Left ventricle myocardium inferior (tissue), 1 donor: Measurements from ENCODE around the gene PRR30. TPM values are rescaled to one million over a fixed set of nuclear protein-coding genes. Genes with fewer than 3 reads are reported as not detected.

Source experiments
- DNase-seq: peaks from one replicate; pipeline ENCODE4 v3.0.0-alpha.2; 2020
- H3K27ac ChIP-seq: fragments of 200-600 bp; replicated peaks from 2 replicates; pipeline ENCODE4 v1.8.0; 2021
- H3K27me3 ChIP-seq: fragments of 200-600 bp; 2 replicates; pipeline ENCODE4 v1.8.0; 2021; ENCODE audit warnings: low read depth
- H3K36me3 ChIP-seq: fragments of 200-600 bp; 2 replicates; pipeline ENCODE4 v1.8.0; 2021
- H3K4me1 ChIP-seq: fragments of 200-600 bp; 2 replicates; pipeline ENCODE4 v1.8.0; 2021
- H3K4me3 ChIP-seq: fragments of 200-600 bp; 2 replicates; pipeline ENCODE4 v1.8.0; 2021; ENCODE audit warnings: mild to moderate bottlenecking, moderate library complexity
- H3K9me3 ChIP-seq: fragments of 200-600 bp; replicated peaks from 2 replicates; pipeline ENCODE4 v1.8.0; 2021
- CTCF ChIP-seq: fragments of 200-600 bp; IDR thresholded peaks from 2 replicates; pipeline ENCODE4 v1.8.0; 2021; ENCODE audit warnings: antibody characterized with exemption, mild to moderate bottlenecking, borderline replicate concordance
- intact Hi-C: fragments of 100-400 bp; cut with micrococcal nuclease; formaldehyde crosslinking; loops from one replicate; pipeline ENCODE4 v1.11.0; 2022
- total RNA-seq: library from RNA; stranded (reverse); fragmentation: NEBNext Ultra II Directional; extraction: Animal tissue kit (Norgen Biotek cat#: 25700); gene quantifications from one replicate; pipeline ENCODE4 v1.2.1, GENCODE V29; 2021
- donor health status: DM: no; HTN: yes; CAD: no; lungs with severe emphysema.

The PRR30 gene
- total RNA-seq, 1 donor from 2014 or later, result not detected

- DNase-seq, result no peak
- intact Hi-C loops, result loop anchor here (10.0 kb wide), 1 partner anchor 123 kb away; no protein-coding TSS in a partner anchor
- no peak for TF ChIP-seq CTCF
- Histone ChIP-seq H3K27me3 (no peaks in the 10 kb centered on the region), H3K36me3 (no peaks in the 10 kb centered on the region), H3K4me3 (peak overlapping the region; percentile 84), H3K4me1 (peaks cover 35% of the 10 kb centered on the region), H3K9me3 (no peaks in the 10 kb centered on the region), H3K27ac (no peak overlapping the region)
Measured at GRCh38 chr2:27087823-27088410, 51.3 kb downstream of the PRR30 start.

Other genes starting within 250 kb of the PRR30 start
- gene MAPRE3, start 168.8 kb downstream of the PRR30 start, total RNA-seq, result 57.4 TPM
- 31.4 TPM for gene TMEM214, start 106.4 kb downstream of the PRR30 start, total RNA-seq
- 10.0 TPM for gene AGBL5, start 87.7 kb downstream of the PRR30 start, total RNA-seq
- gene OST4, start 67.8 kb downstream of the PRR30 start, total RNA-seq, result 354 TPM
- 18.4 TPM for gene EMILIN1, start 60.8 kb downstream of the PRR30 start, total RNA-seq
- gene KHK, start 52.6 kb downstream of the PRR30 start, total RNA-seq, result 2.9 TPM
- 0.80 TPM for gene CGREF1, start 20.3 kb downstream of the PRR30 start, total RNA-seq
- gene ABHD1, start 15.6 kb downstream of the PRR30 start, total RNA-seq, result 3.5 TPM
- 54.6 TPM for gene PREB, start 4.8 kb downstream of the PRR30 start, total RNA-seq
- 0.08 TPM for gene TCF23, start 9.6 kb upstream of the PRR30 start, total RNA-seq
- gene ATRAID, start 72.6 kb upstream of the PRR30 start, total RNA-seq, result 121 TPM
- 12.0 TPM for gene SLC5A6, start 72.9 kb upstream of the PRR30 start, total RNA-seq
- gene CAD, start 78.0 kb upstream of the PRR30 start, total RNA-seq, result 7.7 TPM
- gene SLC30A3, start 123.6 kb upstream of the PRR30 start, total RNA-seq, result 5.9 TPM
- gene DNAJC5G, start 136.0 kb upstream of the PRR30 start, total RNA-seq, result 1.2 TPM
- gene TRIM54, start 143.0 kb upstream of the PRR30 start, total RNA-seq, result 285 TPM
- gene UCN, start 169.0 kb upstream of the PRR30 start, total RNA-seq, result 1.5 TPM
- gene MPV17, start 183.7 kb upstream of the PRR30 start, total RNA-seq, result 59.2 TPM
- gene GTF3C2, start 217.4 kb upstream of the PRR30 start, total RNA-seq, result 16.2 TPM
- 34.1 TPM for gene EIF2B4, start 230.9 kb upstream of the PRR30 start, total RNA-seq
- 58.9 TPM for gene SNX17, start 231.2 kb upstream of the PRR30 start, total RNA-seq
- 6.7 TPM for gene ZNF513, start 241.3 kb upstream of the PRR30 start, total RNA-seq